Pancreas (tissue), 10 donors: ENCODE results near the gene RGP1. TPM values are rescaled to one million over a fixed set of nuclear protein-coding genes. Genes with fewer than 3 reads are reported as not detected.

ENCODE experiments used
- ATAC-seq, 4 donors: fragments of 200-7000 bp; cut with Tn5 transposase; one replicate each; pipeline versions ENCODE4 v1.8.0 to v1.9.1; 2020; ENCODE audit warnings: mild to moderate bottlenecking in 4 of 4, moderate library complexity in 4 of 4
- DNase-seq, 6 donors: peaks; one replicate each; pipeline ENCODE4 v3.0.0-alpha.2; 2020
- FAIRE-seq: peaks from 2 replicates; lab custom pipeline; 2012; peaks lifted over from hg19 to GRCh38; lab: Jason Lieb, UNC
- H3K27ac ChIP-seq, 4 donors: fragments of 200-600 bp; sonication (generic); 1 replicate in 3 of 4; 2 replicates in 1 of 4; pipeline versions ENCODE4 v1.5.0 to v1.8.0; 2020
- H3K27me3 ChIP-seq, 4 donors: fragments of 200-600 bp; one replicate each; pipeline ENCODE4 v1.8.0; 2021
- H3K36me3 ChIP-seq, 3 donors: fragments of 200-600 bp; sonication (generic) in 1 of 3; one replicate each; pipeline versions ENCODE4 v1.5.0 to v1.8.0; 2020 to 2021
- H3K4me1 ChIP-seq, 3 donors: fragments of 200-600 bp; one replicate each; pipeline ENCODE4 v1.8.0; 2021
- H3K4me3 ChIP-seq, 4 donors: fragments of 200-600 bp; sonication (generic) in 2 of 4; one replicate each; pipeline versions ENCODE4 v1.5.0 to v1.8.0; 2020 to 2021
- H3K9me3 ChIP-seq, 4 donors: fragments of 200-600 bp; one replicate each; pipeline ENCODE4 v1.8.0; 2021
- WGBS, 2 donors: extraction: QIAGEN DNeasy Blood & Tissue Kit; methylation state at CpG; one replicate each; pipeline ENCODE4 v1.1.7; 2013; 5-methylcytosine and 5-hydroxymethylcytosine counted together
- intact Hi-C, 3 donors: fragments of 100-400 bp; cut with DNase I; formaldehyde crosslinking; loops; one replicate each; pipeline versions ENCODE4 v1.11.1 to v1.14.2; 2022
- polyA plus RNA-seq, 2 donors: library from polyadenylated mRNA; stranded (reverse); fragments of 200-250 nt; gene quantifications; one replicate each; pipeline ENCODE4 v1.2.3, GENCODE V29; 2013
- total RNA-seq, 6 donors: library from RNA; stranded (reverse); fragmentation: NEBNext Ultra II Directional in 4 of 6; extraction: Animal tissue kit (Norgen Biotek cat#: 25700) in 4 of 6; gene quantifications; one replicate each; pipeline versions ENCODE4 v1.2.1 to v1.2.4, GENCODE V29; 2021 to 2023
- TF ChIP-seq, protein P1 (sequence below), 4 donors: fragments of 200-600 bp; sonication (generic) in 3 of 4; IDR thresholded peaks; one replicate each; pipeline versions ENCODE4 v1.5.0 to v1.8.0; 2021; ENCODE audit warnings: antibody characterized with exemption in 4 of 4
- donor health status: healthy with polysubstance abuse.
- donor health status: DM: no; HTN: no; CAD: no; lungs with moderate emphysema.
- donor health status: DM: no; HTN: no; CAD: no.
- donor health status: control.
- donor health status: control.
- donor health status: Bipolar disorder and iron deficiency.
- donor health status: DM: yes; HTN: yes; CAD: no.
- donor health status: DM: no; HTN: no; CAD: no.
- donor health status: DM: no; HTN: no; CAD: no.
- donor health status: DM: yes; HTN: yes; CAD: no.

The RGP1 gene
- total and polyA plus RNA-seq, 8 donors: 6.8 to 18.3 (median 13.8) TPM

DNA sequence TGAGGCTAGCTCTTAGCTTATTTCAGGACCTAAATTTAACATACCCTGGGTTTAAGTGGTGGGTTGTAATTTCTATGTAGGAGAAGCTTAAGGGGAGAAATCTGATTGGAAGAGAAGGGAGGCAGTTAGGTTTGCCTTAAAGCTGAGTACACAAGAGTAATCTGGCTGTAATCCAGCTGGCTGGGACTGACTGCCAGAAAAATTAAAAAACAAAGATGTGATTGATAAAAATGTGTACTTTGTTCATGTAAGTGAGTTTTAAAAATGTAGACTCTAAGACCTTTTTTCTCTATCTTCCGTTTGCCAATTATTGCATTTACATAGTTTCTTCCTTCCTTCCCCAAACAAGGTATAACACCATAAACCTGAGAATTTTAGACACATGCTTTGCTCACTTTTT, 22.4 kb downstream of the RGP1 start:
- Histone ChIP-seq H3K27ac (peak overlapping the region; percentile 28 to 80 (median 58)), H3K4me3 (peak overlapping the region in 1 of 4 donors; percentile 2), H3K36me3 (no peaks in the 10 kb centered on the region), H3K4me1 (peaks cover 12 to 25% (median 19%) of the 10 kb centered on the region in 3 donors), H3K9me3 (no peaks in the 10 kb centered on the region), H3K27me3 (no peaks in the 10 kb centered on the region)
- intact Hi-C loops: no loop called here
- 0 to 3% methylated on average over 1 of the region's 1 CpG for WGBS, 2 donors
- DNase-seq: peak in 4 of 6 donors; percentile 37 to 72 (median 67)
- peak; percentile 5 for FAIRE-seq
- TF ChIP-seq, protein P1, sequence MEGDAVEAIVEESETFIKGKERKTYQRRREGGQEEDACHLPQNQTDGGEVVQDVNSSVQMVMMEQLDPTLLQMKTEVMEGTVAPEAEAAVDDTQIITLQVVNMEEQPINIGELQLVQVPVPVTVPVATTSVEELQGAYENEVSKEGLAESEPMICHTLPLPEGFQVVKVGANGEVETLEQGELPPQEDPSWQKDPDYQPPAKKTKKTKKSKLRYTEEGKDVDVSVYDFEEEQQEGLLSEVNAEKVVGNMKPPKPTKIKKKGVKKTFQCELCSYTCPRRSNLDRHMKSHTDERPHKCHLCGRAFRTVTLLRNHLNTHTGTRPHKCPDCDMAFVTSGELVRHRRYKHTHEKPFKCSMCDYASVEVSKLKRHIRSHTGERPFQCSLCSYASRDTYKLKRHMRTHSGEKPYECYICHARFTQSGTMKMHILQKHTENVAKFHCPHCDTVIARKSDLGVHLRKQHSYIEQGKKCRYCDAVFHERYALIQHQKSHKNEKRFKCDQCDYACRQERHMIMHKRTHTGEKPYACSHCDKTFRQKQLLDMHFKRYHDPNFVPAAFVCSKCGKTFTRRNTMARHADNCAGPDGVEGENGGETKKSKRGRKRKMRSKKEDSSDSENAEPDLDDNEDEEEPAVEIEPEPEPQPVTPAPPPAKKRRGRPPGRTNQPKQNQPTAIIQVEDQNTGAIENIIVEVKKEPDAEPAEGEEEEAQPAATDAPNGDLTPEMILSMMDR (IDR thresholded peaks at IDR 0.05): no peak
- ATAC-seq: peak; percentile 80 to 89 (median 86)

DNA sequence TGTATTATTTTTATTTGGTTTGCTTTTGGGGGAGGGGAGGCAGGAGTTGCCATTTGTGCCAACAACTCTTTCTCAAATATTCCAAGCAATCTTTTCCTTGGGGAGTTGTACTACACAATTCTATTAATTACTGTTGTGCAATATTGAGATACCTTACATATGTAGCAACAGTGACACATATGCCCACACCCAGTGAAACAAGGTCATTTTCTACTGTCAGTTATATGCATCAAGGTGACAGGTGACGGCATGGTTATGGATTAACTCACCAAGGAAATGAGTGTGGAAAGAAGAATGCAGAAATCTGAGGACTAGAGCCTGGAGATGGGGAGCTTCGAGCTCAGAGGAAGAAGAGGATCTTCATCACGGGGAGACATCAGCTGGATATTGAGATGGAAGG, 22.9 kb downstream of the RGP1 start:
- ATAC-seq (peak; percentile 57 to 71 (median 64)), DNase-seq (no peak), FAIRE-seq (no peak)
- Histone ChIP-seq H3K4me3 (no peak overlapping the region), H3K36me3 (no peaks in the 10 kb centered on the region), H3K27ac (peak overlapping the region in 2 of 4 donors; percentile 70 to 80), H3K9me3 (no peaks in the 10 kb centered on the region), H3K4me1 (peaks cover 12 to 25% (median 19%) of the 10 kb centered on the region in 3 donors), H3K27me3 (no peaks in the 10 kb centered on the region)
- 34 to 42% methylated on average over 3 of the region's 3 CpGs for WGBS, 2 donors
- TF ChIP-seq, protein P1 (IDR thresholded peaks at IDR 0.05): no peak
- intact Hi-C loops: no loop called here

DNA sequence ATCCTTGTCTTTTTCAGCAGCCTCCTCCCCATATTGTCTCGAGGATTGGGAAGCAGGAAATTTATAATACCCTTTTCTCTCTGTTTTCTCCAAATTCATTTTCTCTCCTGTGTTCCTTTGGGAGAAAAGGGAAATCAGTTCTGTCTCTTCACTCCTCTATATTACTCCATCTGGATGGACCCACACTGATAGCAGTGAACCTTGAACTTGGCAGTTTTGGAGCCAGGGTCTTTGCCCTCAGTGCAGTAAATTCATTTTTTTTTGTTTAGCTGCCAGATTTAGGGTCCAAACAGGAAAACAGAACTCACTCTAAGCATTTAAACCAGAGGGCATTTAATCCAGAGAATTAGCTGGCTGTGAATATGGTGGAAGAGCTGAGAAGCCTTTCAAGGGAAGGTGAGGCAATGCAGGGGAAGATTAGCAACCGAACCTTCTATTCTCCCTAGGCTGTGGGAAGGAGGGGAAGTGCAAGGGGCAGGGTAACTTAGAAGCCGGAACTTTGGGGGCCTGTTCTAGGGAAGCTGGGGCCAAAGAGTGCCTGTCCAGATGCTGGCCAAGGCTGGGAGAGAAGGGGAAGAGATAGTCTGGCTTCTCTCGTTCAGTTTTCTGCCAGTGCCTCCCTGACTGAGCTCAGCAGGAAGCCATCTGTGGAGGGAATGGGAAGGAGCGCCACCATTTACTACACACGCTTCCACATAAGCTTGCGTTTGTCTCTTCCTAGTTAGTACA, 26.0 kb downstream of the RGP1 start:
- no peaks in the 10 kb centered on the region for H3K9me3 ChIP-seq
- H3K36me3 ChIP-seq: no peaks in the 10 kb centered on the region
- TF ChIP-seq, protein P1 (IDR thresholded peaks at IDR 0.05): no peak
- peaks cover 12 to 25% (median 19%) of the 10 kb centered on the region in 3 donors for H3K4me1 ChIP-seq
- intact Hi-C loops: no loop called here
- H3K27ac ChIP-seq: no peak overlapping the region
- no peak for DNase-seq
- H3K27me3 ChIP-seq: no peaks in the 10 kb centered on the region
- no peak overlapping the region for H3K4me3 ChIP-seq
- FAIRE-seq: no peak
- ATAC-seq: peak in 1 of 4 donors; percentile 5
- WGBS, 2 donors: 81 to 84% methylated on average over 7 of the region's 7 CpGs

DNA sequence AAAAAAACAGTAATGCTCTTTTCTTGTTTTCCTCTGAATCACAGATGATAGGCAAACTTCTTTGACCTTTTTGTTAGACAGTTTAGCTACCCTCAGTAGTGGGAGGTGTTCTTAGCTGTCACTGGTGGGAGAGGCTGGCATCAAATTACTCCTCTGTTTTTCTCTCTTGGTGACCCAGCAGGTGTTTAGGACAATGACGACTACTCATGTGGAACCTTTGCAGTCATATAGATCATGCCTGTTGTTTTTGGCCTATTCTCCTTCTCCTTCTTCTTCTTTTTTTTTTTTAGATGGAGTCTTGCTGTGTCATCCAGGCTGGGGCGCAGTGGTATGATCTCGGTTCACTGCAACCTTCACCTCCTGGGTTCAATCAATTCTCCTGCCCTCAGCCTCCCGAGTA, 26.9 kb downstream of the RGP1 start:
- Histone ChIP-seq H3K4me3 (no peak overlapping the region), H3K9me3 (no peaks in the 10 kb centered on the region), H3K27me3 (no peaks in the 10 kb centered on the region), H3K36me3 (no peaks in the 10 kb centered on the region), H3K27ac (no peak overlapping the region), H3K4me1 (peaks cover 6 to 16% (median 13%) of the 10 kb centered on the region in 3 donors)
- TF ChIP-seq, protein P1 (IDR thresholded peaks at IDR 0.05): no peak
- WGBS, 2 donors: 78 to 91% methylated on average over 4 of the region's 4 CpGs
- intact Hi-C loops: no loop called here
- no peak for ATAC-seq
- DNase-seq: no peak
- FAIRE-seq: no peak

DNA sequence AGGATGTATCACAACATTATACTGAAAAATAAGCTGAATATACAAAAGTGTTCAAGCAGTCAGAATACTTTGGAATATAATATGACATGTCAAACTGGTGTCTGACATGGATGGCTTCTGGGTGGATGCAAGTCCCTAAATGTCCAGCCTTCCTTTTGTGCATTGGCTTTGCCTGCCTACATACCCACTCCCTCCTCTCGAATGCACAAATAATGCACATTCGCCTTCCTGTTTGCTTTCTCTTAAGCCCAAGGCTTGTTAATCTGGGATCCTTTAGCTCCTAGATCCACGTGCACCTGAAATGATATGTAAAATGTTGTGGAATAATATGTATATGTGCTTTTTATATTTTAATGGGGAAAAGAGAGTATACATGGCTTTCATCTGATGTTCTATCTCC, 29.4 kb downstream of the RGP1 start:
- ATAC-seq (no peak), DNase-seq (no peak), FAIRE-seq (no peak)
- no peaks in the 10 kb centered on the region for H3K36me3 ChIP-seq
- H3K4me1 ChIP-seq: no peaks in the 10 kb centered on the region
- no peaks in the 10 kb centered on the region for H3K9me3 ChIP-seq
- 90 to 93% methylated on average over 3 of the region's 3 CpGs for WGBS, 2 donors
- no peak overlapping the region for H3K4me3 ChIP-seq
- intact Hi-C loops: no loop called here
- H3K27ac ChIP-seq: no peak overlapping the region
- TF ChIP-seq, protein P1 (IDR thresholded peaks at IDR 0.05): no peak
- H3K27me3 ChIP-seq: no peaks in the 10 kb centered on the region
